Kasumi-1 (cell line): ENCODE measurements around the gene BTBD2.
"Not testable (repeated sequence)": the region's sequence is repeated elsewhere in the genome, so short reads cannot be mapped to it uniquely, and the experiment has no call there.

Experiments
- DNase-seq, 2 experiments: peaks; one replicate each; lab custom pipeline; 2025; lab: John Stamatoyannopoulos, UW

The BTBD2 gene

DNA sequence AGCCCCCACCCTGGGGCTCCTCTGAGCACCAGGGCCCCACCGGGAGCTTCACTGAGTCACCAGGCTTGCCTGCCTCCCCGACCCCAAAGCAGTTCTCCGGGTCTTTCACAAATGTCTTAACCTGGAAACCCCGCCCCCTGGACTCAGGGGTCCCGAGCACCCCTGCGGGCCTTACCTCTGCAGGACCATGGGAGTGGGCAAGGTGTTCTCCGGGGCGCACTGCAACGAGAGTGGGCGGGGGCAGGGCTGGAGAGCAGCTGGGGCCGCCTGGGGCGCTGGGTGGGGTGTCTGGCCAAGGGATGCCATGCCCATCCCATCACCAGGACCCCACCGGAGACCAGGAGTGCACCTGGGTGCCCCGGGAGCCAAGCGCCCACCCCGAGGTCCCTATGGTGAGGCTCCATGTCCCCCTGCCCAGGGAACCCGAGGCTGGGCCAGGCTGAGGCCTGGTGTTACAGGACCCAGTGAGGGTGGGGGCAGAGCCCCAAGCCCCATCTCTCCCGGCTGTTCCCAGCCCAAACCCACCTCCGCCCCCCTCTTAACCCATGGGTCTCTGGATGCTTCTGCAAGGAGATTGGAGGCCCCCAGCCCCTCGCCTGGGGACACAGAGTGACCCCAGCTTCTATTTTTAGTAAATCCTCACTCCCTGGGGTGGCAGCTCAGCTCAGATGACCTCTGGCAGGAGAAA lies 24.6 kb upstream of the BTBD2 start:
- no peak for DNase-seq

DNA sequence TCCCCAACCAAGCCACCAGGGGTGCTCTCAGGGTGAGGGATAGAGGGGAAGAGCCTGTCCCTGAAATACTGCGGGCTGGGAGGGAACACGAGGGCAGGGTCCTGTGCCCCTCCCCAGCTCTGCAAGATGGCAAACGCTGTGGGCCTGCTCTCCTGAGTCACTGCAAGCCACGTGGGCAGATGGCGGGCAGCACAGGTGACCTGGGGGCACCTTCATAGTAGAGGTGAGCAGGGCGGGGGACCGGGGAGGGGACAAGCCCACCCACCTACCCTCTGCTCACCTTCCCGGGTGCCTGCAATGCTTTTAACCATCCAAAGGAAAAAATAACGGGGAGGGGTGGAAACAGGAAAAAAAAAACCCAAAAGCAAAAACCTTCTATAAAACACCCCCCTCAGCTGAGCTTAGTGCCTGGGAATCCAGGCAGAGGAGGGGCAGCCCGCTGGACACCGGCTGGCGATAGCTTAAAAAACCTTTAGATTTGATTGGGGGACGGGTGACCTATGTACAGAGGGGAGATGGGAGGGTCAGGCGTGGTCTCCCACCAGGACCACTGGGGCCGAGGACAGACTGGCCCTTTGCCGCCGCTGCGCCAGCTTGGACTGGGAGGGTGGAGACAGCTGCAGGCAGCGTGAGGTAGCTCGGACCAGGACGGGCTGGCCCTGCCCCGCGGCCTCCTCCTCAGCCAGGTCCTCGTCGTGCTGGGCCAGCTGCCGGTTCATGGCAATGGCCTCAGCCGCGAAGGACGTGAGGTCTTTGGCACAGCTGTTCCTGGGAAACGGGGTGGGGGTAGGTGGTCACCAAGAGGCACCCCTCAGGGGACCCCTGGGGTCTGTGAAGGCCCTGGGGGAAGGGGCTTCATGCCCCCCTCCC lies 23.8 kb upstream of the BTBD2 start:
- no peak for DNase-seq

DNA sequence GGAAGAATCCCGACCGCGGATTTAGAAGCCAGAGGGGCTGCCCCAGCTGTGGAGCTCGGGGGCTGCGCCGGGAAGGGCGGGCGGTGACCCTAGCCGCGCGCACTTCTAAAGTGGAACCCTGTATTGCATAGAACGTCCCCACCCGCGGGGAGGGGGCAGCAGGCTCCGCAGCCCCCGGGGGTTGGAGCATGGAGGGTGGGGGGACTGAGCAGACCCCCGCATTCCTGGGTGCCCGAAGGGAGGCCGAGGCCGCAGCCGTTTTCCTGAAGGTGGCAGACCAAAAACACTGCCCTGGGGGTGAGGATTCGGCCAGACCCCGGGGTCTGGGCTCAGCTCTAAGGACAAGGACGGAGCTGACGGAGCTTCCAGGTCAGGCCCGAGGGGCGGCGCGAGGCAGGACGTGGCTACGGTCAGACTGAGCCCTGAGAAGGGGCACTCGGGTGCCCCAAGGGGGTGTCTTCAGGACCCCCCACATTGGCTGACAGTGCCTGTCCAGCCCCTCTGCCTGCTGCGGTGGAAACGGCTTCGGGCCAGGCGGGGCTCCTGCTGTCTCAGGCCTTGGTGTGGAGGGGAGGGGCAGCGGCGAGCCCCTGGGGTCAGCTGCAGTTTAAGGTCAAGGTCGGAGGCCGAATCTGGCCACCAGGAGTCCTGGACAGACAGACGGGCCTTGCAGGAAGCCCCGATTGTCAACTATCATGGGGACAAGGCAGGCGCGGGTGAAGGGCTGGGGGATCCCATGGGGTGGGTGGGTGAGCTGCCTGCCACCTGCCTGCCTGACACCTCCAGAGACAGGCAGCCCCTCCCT lies 23.0 kb upstream of the BTBD2 start:
- no peak for DNase-seq

DNA sequence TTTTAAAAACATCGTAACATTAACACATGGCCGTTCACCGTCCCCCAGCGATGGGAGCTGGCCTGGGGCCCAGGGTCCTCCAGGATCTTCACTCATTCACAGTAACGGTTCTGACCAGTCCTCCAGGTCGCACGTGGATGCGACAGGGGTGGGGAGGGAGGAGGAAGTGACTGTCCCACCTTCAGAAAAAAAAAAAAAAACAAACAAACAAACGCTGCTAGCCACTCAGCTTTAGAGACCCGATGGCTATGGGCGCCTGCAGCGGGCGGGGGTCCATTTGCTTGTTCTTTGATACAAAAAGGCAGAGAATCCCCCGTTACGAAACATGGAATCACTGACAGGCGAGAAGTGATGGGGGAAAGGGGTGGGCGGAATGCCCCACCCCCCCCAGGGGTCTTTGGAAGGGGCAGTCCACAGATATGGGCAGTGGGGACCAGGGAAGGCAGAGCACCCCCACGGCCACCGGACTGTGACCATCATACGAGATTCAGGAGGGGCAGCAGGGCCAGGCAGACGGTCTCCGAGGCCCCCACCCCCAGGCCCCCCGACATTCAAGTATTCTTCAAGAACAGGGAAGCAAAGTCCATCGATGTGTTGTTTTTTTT lies 22.2 kb upstream of the BTBD2 start:
- no peak for DNase-seq

DNA sequence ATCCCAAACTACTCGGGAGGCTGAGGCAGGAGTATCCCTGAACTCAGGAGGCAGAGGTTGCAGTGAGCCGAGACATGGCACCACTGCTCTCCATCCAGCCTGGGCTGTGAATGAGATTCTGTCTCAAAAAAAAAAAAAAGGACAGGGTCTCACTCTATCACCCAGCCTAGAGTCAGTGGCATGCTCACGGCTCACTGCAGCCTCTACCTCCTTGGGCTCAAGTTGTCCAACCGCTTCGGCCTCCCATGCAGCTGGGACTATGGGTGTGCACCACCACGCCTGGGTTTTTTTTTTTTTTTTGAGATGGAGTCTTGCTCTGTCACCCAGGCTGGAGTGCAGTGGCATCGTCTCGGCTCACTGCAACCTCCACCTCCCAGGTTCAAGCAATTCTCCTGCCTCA lies 20.9 kb upstream of the BTBD2 start:
- no peak for DNase-seq

DNA sequence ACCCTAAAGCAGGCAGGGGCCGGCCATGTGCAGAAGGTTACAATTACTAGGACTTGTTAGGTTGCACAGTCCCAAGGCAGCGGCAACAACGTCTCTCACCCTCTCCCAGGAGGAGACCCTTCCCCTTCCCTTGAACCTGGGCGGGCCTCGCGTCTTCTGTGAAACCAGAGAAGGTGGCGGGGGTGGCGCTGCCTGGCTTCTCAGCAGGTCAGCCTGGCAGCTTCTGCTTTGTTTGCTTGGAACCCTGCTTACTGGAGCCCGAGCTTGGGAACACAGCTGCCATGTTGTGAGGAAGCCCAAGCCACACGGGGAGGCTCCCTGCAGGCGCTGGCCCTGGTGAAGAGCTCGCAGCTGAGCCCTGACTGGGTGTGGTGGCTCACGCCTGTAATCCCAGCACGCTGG lies 20.1 kb upstream of the BTBD2 start:
- no peak for DNase-seq

DNA sequence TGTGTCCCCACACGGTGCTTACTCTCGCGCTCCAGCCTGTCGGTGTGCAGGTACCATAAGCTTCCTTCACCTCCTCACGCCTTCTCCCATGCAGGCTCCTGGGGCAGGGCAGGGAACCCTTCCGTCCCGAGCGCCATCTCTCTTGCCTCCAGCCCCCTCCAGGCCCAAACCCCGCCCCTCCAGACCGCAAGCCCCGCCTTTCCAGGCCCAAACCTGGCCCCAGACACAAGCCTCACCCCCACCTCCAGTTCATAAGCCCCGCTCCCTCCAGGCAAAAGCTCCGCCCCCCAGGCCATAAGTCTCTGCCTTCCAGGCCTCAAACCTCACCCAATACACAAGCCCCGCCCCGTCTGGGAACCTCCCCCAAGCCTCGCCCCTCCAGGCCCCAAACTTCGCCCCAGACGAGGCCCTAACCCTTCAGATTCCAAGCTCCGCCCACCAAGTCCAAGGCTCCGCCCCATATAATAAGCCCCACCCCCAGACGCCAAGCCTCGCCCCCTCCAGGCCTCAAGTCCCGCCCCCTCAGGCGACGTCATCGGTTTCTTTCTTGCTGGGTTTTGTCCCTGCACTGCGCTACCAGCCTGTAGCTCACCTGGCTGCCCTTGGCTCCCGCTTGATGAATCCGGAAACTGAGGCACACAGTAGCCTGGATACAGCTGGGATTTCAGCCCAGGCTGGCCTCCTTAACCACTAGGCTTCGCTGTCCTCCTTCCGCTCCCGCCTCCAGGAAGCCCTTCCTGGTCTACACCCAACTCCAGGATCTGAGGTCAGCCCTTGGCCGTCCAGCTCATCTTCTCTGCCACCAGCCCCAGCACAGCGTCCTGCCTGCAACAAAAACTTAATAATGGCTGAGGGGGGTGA lies 19.4 kb upstream of the BTBD2 start:
- DNase-seq = peak in 1 of 2 experiments; percentile 5

DNA sequence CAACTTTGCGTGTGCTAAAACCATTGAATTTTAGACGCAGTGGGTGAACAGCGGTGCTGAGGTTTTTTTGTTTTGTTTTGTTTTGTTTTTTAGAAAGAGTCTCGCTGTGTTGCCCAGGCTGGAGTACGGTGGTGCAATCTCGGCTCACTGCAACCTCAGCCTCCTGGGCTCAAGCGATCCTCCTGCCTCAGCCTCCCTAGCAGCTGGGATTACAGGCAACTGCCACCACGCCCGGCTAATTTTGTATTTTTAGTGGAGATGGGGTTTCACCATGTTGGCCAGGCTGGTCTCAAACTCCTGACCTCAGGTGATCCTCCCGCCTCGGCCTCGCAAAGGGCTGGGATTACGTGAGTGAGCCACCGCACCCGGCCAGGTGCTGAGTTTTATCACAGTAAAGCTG lies 18.7 kb upstream of the BTBD2 start:
- DNase-seq = not testable (repeated sequence)

DNA sequence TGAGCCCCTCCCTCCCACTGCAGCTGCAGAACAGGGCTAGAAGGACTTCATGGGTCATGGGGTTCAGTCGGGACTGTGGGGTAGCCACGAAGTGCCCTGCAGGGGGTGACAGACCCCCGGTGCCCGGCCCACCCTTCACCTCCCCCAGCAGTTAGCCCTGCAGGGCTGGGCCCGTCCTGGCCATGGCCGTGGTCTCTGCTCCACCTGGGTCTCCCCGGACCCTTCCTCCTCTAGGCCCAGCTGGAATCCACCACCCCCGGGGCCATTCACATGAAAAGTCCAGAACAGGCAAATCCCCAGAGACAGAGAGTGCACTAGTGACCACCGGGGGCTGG lies 18.3 kb upstream of the BTBD2 start:
- no peak for DNase-seq

DNA sequence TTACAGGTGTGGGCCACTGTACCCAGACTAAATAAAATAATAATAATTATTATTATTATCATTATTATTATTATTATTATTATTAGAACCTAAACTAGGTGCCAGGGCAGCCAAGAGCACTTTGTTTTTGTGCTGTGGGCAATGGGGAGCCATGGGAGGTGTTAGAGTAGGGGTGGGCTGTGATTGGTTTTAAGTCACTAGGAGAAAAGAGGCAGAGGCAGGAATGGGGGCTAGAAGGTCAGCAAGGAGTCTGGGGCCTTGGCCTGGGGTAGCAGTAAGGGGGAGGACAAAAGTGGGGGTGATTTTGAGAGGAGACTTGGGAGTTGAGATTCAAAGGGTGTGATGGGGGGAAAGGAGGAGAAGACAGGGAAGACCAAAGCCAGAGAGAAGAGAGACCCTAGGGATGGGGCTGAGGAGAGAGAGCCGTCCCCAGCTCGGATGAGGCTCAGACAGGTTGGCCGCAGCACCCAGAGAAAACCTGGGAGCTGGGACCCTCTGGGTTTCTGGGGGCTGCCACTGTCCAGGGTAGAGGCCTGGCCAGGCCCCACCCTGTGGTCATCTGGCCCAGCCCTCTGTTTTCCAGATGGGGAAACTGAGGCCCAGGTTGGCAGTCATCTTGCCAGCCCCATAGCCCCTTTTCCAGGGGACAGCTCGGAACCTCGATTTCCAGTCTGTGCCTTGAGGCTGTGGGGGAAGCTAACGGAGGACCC lies 17.8 kb upstream of the BTBD2 start:
- no peak for DNase-seq

DNA sequence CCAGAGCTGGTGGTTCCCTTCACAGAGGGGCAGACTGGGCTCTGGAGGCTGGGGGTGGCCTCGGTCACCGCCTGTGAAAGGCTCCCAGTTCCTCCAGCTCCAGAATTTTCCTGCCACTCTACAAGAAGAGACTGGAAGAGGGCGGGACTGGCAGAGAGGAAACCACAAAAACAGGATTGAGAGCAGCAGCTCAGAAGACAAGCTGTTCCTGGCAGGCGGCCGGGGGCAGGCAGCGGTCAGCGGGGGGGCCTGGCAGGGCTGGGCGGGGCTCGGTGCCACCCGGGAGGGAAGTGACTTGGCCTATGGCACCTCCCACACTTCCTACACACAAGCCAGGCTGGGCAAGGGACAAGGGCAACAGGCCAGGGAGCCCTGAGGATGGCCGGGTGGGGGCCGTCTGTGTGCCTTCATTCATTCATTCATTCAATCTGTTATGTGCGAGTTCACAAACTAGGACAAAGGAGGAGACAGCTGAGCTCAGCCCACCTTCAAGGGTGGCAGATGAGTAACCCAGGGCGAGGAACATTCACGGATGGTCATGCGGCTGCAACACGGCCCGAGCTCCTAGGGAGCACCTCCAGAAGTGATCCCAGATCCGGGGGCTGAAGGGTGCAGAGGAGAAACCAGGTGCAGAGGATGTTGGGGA lies 16.9 kb upstream of the BTBD2 start:
- peak; percentile 86 to 90 for DNase-seq

DNA sequence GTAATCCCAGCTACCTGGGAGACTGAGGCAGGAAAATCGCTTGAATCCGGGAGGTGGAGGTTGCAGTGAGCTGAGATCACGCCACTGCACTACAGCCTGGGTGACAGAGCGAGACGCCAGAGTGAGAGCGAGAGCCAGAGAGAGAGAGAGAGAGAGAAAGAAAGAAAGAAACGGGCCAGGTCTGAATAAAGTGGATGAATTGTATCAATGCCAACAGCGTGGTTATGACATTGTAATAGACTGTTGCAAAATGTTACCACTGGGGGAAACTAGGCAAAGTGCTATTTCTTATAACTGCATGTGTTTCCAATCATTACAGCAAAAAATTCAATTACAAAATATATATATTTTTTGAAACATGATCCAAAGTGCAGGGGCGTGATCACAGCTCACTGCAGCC lies 11.8 kb upstream of the BTBD2 start:
- DNase-seq = peak; percentile 20 to 47

DNA sequence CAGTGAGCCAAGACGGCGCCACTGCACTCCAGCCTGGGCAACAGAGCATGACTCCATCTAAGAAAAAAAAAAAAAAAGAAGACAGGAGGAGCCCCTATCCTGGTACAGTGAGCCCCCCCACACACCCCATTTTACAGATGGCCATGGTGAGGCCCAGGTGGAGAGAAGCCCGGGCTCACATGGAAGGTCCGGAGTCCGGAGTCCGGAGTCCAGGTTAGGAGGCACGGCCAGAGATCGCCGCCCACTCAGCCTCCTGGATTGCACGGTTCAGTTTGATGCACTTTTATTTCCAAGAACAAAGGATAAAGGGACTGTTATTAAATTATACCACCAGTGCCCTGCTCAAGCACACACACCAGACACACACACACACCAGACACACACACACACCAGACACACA lies 11.3 kb upstream of the BTBD2 start:
- DNase-seq = no peak

DNA sequence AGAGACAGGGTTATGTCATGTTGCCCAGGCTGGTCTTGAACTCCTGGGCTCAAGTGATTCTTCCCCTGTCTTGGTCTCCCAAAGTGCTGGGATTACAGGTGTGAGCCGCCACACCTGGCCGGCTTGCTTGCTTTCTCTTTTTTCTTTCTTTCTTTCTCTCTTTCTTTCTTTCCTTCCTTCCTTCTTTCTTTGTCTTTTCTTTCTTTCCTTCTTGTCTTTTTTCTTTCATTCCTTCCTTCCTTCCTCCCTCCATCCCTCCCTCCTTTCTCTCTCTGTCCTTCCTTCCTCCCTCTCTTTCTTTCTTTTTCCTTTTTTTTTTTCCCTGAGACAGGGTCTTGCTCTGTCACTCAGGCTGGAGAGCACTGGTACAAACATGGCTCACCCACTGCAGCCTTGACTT lies 6.8 kb upstream of the BTBD2 start:
- DNase-seq = no peak

DNA sequence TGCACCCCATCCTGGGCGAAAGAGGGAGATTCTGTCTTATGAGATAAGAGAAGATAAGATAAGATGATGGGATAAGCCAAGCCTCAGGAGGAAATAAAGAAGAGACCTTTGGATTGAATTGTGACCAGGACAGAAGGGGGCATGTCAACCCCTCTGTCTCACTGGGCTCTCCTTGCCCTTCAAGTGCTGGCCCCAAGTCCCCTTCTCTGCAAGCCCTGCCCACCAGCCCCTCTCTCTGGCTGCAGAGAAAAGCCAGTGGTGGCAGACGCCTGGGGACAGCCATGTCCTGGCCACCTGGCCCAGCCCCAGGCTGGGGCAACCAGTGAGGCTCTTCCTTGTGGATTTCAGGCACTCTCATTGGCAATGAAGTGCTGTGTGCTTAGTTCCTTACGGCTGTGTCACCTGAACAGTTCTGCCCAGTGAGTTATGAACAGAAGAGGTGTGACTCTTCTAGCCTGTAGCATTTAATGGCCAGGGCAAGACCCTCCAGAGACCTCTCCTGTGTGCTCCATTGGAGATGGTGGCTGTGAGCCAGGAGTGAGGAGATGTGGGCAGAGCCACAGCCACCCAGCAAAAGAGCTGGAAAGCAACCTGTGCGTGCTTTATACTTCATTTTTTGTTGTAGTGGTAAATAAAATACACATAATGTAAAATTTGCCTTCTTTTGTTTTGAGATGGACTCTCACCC lies 6.1 kb upstream of the BTBD2 start:
- DNase-seq = no peak

DNA sequence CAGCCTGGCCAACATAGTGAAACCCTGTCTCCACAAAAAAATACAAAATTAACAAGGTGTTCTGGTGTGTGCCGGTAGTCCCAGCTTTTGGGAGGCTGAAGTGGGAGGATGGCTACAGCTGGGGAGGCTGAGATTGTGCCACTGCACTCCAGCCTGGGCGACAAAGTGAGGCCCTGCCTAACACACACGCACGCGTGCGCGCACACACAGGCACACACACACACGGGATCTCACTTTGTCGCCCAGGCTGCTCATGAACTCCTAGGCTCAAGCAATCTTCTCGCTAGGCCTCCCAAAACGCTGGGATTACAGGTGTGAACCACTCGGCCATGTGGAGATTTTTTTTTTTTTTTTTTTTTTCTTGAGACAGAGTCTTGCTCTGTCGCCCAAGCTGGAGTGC lies 3.2 kb upstream of the BTBD2 start:
- no peak for DNase-seq

DNA sequence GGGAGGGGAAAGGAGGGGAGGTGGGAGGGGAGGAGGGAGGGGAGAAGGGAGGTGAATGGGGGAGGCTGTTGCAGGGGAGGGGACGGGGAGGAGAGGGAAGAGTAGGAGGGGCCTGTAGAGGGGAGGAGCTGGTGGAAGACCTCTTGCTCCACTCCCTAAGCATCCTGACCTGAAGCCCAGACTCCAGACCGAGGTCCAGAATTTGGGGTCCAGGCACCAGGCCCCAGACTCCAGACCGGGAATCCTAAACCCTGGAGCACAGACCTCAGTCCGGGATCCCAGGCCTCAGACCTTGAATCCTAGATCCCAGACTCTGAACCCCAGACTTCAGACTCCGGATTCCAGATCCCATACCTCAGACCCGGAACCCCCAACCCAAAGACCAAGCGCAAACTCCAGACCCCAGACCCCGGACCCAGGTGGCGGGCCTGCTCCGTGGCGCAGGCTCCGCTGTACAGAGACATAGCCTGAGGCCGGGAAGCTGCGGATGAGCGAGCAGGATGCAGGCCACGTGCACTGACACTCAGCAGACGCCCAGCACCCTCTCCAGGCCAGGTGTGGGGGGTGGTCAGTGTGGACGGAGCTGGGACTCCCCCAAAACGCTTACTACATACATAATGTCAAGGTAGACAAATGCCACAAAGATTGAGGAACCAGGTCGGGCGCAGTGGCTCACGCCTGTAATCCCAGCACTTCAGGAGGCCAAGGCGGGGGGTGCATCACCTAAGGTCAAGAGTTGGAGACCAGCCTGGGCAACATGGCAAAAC lies 710 bp upstream of the BTBD2 start:
- DNase-seq = peak; percentile 10 to 43

DNA sequence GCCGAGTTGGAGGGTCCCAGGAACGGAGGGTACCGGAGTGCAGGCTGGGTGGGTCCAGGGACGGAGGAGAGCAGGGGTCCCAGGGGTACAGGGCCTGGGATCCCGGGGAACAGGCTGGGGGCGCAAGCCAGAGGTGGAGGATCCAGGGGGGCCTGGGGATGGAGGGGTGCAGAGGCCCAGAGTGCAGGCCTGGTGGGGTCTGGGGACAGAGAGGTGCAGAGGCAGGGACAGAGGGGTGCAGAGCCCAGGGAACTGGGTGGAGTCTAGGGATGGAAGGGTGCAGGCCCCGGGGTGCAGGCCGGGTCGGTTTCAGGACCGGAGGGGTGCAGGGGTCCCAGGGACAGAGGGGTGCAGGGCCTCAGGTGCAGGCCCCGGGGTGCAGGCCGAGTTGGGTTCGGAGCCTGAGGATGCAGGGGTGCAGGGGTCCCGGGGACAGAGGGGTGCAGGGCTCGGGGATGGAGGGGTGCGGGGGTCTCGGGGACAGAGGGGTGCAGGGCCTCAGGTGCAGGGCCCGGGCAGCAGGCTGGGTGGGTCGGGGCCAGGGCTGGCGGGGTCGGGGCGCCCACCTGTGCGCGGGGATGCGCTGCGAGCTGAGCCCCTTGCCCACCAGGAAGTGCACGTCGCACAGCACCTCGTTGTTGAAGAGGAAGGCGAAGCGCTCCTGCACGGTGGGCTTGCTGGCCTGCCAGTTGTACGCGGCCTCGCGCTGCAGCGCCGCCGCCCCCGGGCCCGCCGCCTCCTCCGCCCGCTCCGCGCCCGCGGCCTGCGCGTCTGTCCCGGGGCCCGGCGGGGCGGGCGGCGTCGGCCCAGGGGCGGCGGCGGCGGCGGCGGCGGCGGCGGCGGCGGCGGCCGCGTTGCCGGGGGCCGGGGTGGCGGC lies 545 bp downstream of the BTBD2 start:
- DNase-seq = peak in 1 of 2 experiments; percentile 7
